Head of caudate nucleus (tissue), 42 donors: ENCODE results near the gene KASH5.
A peak's percentile ranks its signal among the peaks of the same experiment; 100 is the strongest.

ENCODE experiments used
- DNase-seq, 42 donors: peaks; one replicate each; pipeline versions ENCODE4 v3.0.0 to v3.0.0-alpha.2; 2020 to 2021; ENCODE audit warnings: mixed read lengths in 7 of 42
- intact Hi-C: fragments of 100-400 bp; cut with DNase I; formaldehyde crosslinking; loops from one replicate; pipeline ENCODE4 v1.15.0; 2022

The KASH5 gene

GRCh38 chr19:49414256-49414655 lies 26.2 kb downstream of the KASH5 start:
- intact Hi-C loops: no loop called here

DNA sequence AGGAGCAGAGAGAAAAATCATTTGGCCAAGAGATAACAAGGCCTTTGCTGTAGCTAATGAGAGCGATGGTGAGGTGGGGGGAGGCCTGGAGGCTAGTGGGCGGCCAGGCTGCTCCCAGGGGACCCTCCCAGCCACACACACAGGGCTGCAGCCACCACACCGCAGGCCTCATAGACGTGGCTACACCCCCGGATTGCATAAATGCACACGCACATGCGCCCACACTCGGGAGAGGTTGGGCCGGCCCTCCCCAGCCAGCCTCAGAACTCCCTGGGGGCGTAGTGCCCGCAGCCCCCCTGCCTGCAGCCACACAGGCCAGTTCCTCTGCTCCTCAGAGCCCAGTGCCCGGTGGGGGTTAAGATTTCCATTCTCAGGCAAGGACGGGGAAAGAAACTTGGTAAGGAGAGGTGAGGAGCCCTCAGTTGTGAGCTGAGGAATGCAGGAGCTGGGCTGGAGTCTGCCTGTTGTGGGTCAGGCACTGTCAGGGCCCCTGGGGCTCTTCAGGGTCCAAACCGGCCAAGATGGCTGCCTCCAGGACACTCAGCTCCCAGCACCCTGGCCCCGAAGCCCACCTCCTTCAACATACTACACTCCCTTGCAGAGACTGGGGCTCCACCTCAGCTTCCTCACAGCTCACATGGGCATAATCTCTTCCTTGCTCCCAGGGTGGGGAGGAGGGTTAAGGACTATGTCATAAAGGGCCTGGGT lies 27.2 kb downstream of the KASH5 start:
- DNase-seq: no peak
- intact Hi-C loops: no loop called here

More at GRCh38 chr19:49414256-49414655, 26.2 kb downstream of the KASH5 start:
- no peak for DNase-seq

GRCh38 chr19:49415810-49416200 lies 27.8 kb downstream of the KASH5 start:
- intact Hi-C loops: no loop called here
- no peak for DNase-seq

- DNase-seq: no peak
- intact Hi-C loops: no loop called here
Measured at GRCh38 chr19:49417088-49417487, 29.0 kb downstream of the KASH5 start.

- no peak for DNase-seq
- intact Hi-C loops: no loop called here
Measured at GRCh38 chr19:49418511-49418910, 30.5 kb downstream of the KASH5 start.

DNA sequence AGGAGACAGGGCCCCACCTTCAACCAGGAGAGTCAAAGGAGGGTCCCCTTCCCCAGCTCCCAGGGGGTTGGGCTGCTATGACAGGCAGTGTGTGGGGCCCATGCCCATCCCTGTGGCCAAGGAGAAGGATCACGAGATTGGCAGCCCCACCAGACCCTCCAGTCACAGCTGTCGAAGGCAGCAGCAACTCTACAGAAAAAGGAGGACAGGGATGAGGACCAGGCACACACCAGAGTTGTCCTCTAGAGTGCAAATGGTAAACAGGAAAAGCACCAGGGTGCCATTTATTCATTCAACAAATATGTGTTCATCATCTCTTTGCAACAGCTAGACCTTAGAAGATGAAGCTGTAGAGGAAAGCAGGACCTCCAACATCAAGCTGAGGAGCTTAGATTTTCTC lies 31.1 kb downstream of the KASH5 start:
- intact Hi-C loops: no loop called here
- DNase-seq: no peak

DNA sequence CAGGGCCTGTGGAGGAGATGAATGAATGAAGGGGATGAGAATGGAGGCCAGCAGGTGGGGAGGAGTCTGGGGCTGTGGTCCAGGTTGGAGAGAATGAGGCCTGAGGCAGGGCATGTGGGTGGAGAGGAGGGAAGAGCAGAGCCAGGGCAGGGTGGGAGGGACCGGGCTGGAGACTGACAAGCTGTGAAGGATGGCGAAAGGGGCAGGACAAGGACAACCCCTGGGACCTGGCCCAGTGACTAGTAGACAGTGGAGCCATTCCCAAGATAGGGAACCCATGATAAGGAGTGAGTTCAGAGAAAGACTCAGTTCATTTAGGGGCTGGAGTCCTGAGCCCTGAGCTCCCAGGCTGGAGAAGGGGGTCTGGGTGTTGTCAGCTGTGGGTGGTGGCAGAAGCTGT lies 32.2 kb downstream of the KASH5 start:
- intact Hi-C loops: no loop called here
- no peak for DNase-seq

- DNase-seq: peak in 30 of 42 donors; percentile 6 to 61 (median 22)
- intact Hi-C loops: no loop called here
Measured at GRCh38 chr19:49421039-49421877, 33.2 kb downstream of the KASH5 start.

DNA sequence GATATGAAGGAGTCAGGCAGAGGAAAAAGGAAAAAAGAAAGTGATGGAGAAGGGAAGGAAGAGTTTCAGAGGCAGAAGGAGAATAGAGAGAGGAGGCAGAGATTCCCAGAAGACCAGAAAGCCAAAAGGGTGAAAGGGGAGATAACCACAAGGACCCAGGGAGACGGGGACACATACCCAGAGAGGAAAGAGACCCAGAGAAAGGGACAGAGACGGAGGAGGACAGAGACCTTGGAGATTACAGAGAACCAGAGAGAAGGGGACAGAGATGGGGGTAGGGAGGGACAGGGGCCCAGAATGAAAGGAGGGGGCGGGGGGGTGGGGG lies 33.8 kb downstream of the KASH5 start:
- intact Hi-C loops: no loop called here
- DNase-seq: no peak

GRCh38 chr19:49422407-49423070 lies 34.5 kb downstream of the KASH5 start:
- intact Hi-C loops: no loop called here
- DNase-seq: peak in 16 of 42 donors; percentile 10 to 55 (median 38)

GRCh38 chr19:49423071-49423984 lies 35.3 kb downstream of the KASH5 start, which contains the start of gene PTH2:
Gene PTH2, minus strand, starts transcription at chr19:49423441. Its CDS starts 102 bp downstream, at chr19:49423339.
- intact Hi-C loops: no loop called here
- DNase-seq: no peak

GRCh38 chr19:49423985-49424303 lies 35.9 kb downstream of the KASH5 start:
- intact Hi-C loops: no loop called here
- DNase-seq: no peak

GRCh38 chr19:49425178-49425577 lies 37.1 kb downstream of the KASH5 start, which contains the start of gene GFY:
Gene GFY, plus strand, starts transcription at chr19:49425388. Its CDS starts 1,043 bp downstream, at chr19:49426431.
- DNase-seq: no peak
- intact Hi-C loops: no loop called here

DNA sequence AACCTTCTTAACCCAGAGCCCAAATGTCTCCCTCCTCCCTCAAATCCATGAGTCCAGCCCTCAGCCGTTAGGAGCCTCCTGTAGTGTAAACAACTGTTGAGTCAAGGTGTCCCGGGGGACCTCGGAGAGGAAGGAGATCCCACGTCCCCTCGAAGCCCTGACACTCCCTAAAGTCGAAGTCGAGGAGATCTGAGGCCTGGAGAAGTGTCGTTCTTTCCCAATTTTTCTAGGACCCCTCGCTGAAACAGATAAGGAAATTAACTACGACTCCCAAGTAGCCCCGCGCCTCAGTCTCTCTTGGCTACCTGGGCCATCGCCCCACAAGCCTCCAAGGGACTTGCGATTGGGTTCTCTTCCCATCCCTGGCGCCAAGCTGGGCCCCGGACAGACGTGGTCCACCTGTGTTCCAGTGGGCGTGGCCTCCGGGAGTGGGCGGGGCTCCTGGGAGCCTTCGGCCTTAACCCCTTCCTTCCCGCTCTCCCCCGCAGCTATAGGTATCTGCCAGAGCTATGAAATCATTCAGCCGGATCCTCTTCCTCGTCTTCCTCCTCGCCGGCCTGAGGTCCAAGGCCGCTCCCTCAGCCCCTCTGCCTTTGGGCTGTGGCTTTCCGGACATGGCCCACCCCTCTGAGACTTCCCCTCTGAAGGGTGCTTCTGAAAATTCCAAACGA lies 38.0 kb downstream of the KASH5 start:
- DNase-seq: no peak
- intact Hi-C loops: no loop called here

- no peak for DNase-seq
- intact Hi-C loops: no loop called here
Measured at GRCh38 chr19:49427339-49427738, 39.3 kb downstream of the KASH5 start.

DNA sequence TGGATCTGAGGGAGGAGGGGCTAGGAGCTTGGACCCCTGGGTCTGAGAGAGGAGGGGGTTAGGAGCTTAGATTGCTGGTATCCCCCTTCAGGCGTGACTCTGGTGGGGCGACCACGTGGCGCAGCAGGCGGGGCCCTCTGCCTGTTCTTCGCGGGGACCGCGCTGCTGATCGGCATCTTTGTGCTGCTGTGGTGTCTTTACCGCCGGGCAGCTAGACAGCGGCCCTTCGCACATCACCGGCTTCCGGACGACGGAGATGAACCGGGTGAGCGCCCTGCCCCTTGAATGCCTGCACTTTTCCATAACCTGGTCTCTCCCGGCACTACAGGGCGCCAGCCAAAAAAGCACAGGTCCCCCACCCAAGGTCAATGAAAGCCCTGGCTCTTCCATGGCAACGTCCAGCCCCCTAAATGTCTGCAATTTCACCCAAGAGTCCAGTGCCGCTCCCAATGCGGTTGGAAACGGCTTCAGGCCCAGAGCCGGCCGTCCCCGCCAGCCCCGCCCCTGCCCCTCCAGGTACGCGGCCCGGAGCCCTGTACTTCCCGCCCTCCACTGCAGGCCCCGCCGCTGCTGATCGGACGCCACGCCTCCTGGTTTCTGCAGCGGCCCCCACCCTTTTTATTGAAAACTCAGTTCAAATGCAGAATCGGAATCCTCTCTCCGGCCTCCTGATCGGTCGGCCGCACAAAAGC lies 40.0 kb downstream of the KASH5 start:
- no peak for DNase-seq
- intact Hi-C loops: no loop called here

GRCh38 chr19:49428547-49429451 lies 40.8 kb downstream of the KASH5 start:
- intact Hi-C loops: no loop called here
- no peak for DNase-seq
